HG02970 (cell line): Measurements from ENCODE around the gene NEDD1.
A peak's percentile ranks its signal among the peaks of the same experiment; 100 is the strongest.

Source experiments
- ATAC-seq: cut with Tn5 transposase; IDR thresholded peaks from one replicate; pipeline ENCODE4 v1.9.1; 2021; ENCODE audit warnings: mild to moderate bottlenecking, moderate library complexity, moderate number of reproducible peaks; ENCODE audit not compliant: unreplicated experiment, low FRiP score

Gene NEDD1

DNA sequence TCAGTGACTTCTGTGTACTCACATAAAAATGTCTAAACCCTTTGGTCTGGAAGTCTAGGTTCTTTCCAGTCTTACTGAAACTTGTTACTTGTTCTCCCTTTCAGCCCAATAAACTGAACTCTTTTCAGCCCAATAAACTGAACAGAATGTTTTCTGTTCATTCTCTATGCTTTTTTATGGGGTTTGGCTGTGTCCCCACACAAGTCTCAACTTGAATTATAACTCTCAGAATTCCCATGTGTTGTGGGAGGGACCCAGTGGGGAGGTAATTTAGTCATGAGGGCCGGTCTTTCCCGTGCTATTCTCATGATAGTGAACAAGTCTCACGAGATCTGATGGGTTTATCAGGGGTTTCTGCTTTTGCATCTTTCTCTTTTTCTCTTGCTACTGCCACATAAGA, 15.0 kb upstream of the NEDD1 start:
- ATAC-seq = no peak

- no peak for ATAC-seq
Observed at GRCh38 chr12:96897421-96897820, 9.6 kb upstream of the NEDD1 start.

- ATAC-seq = no peak
Observed at GRCh38 chr12:96901175-96901574, 5.9 kb upstream of the NEDD1 start.

DNA sequence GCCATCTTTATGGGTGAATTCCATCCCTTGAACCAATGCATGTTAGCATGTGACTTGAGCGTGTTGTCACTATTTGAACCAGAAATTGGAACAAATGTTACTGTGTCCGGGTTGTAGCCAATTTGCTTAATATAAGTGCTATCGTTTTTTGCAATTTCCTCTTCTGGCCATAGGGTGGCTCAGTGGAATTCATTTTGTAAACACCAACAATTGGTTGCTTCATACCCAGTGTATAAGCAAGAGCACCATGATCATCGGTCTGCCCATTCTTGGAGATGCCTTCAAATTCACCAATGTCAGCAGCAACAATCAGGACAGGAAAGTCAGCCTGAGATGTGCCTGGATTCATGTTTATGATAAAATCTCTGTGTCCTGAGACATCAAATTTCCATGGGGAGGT, 5.0 kb upstream of the NEDD1 start:
- ATAC-seq = no peak

- no peak for ATAC-seq
Observed at GRCh38 chr12:96906498-96906848, 584 bp upstream of the NEDD1 start.

DNA sequence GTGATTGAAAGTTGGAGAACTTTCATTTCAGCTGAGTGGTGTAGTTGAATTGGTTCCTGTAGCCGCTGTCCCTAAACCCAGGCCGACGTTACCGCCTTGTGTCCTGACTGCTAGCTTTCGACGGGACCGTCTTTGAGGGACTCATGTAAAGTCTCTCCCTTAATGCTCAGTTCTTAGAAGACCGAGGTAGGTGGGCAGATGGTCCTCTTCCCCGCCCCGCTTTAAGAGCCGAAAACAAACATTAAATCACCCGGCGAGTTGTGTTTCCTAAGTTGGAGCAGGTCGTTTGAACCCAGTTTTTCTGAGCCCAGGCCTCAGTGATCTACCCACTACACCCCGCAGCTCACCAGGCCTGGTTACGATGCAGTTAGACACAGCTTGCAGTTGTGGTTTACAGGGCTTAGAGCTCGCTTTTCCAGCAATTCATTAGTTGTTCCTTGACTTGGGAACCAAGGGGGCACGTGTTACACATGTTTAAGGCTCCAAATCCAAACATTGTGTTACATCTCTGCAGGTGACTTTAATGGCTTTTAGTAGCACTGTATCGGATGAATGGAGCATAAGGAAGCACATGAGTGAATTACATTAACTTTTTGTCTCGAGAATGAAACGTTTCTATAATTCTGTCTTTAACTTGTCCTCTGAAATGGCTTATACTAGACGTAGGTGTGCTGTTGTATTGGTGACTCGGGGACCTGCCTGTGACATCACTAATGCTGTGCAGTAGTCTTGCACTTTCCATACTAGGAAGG, 790 bp downstream of the NEDD1 start:
- ATAC-seq = peak; percentile 9

GRCh38 chr12:96908423-96908675, 1.3 kb downstream of the NEDD1 start:
- no peak for ATAC-seq

GRCh38 chr12:96912261-96912660, 5.2 kb downstream of the NEDD1 start:
- ATAC-seq = no peak

GRCh38 chr12:96912943-96913342, 5.9 kb downstream of the NEDD1 start:
- no peak for ATAC-seq

- no peak for ATAC-seq
Observed at GRCh38 chr12:96919510-96920210, 12.6 kb downstream of the NEDD1 start.

- ATAC-seq = no peak
Observed at GRCh38 chr12:96948782-96949181, 41.7 kb downstream of the NEDD1 start.

GRCh38 chr12:96979532-96979931, 72.5 kb downstream of the NEDD1 start:
- ATAC-seq = no peak

GRCh38 chr12:96980991-96981414, 73.9 kb downstream of the NEDD1 start:
- no peak for ATAC-seq

DNA sequence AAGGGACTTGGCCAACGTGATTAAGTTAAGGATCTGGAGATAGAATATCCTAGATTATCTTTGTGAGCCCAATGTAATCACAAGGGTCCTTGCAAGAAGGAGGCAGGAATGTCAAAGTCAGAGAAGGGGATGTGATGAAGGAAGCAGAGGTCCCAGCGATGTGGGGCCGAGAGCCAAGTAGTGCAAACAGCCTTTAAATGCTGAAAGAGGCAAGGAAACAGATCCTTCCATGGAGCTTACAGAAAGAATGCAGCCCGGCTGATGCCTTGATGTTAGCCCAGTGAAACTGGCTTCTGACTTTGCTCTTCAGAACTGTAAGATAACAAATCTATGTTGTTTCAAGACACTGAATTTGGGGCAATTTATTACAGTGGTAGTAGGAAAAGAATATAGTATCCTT, 74.9 kb downstream of the NEDD1 start:
- no peak for ATAC-seq

DNA sequence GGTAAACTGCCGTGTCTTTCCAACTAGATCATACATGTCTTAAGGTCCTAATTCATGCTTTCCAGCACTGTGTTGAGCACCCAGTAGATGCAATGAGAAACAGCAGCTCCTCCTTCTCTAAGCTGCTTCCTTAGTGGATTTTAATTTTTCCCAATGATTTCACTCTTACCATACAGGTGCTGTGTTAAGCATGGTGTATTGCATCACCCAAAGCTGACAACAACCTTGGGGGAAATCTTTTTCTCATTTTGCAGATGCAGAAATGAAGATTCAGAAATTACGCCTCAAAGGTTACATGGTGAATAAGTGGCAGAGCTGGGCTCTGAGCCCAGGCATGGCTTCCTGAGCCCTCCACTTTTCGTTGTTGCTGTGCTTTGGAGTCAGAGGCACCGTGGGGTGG, 75.6 kb downstream of the NEDD1 start:
- ATAC-seq = no peak

DNA sequence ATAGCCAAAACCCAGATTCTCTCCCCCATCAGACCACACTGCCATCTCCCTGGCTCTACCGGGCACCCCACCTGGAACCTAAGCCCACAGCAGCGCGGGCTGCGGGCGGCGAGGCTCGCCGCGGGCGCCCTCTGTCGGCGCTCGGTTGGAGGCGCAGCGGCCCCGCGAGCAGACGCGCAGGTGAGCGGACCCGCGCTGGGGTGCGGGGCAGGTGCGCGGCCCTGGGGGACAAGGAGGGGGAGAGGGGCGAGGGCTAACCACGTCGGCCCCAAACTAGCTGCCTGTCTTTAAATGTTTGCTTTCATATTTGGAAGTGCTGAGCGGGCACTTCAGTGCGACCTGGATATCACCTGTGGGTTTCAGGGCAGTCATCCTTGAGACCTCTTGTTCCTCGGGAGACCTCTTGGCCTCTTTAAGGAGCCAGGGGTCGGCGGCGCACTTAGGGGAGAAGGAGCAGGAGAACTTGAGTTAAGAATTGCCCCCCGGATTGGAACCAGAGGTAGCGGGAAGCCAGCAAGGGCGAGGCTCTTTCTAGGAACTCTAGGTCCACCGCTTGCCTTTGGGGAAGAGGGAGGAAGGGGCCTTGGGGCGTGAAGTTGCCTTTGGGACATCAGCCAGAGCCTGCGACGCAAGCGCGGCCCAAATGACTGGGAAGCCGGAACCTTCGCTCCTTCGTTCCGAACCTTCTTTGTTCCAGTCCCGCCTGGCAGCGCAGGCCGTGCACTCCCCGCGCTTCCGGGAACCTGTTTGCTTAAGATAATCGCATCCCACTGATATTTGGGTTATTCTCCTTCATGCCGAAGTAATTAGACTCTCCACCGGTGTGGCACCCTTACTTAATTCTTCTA, 78.7 kb downstream of the NEDD1 start:
- peak; percentile 73 for ATAC-seq

- no peak for ATAC-seq
Observed at GRCh38 chr12:96986883-96987523, 79.9 kb downstream of the NEDD1 start.

DNA sequence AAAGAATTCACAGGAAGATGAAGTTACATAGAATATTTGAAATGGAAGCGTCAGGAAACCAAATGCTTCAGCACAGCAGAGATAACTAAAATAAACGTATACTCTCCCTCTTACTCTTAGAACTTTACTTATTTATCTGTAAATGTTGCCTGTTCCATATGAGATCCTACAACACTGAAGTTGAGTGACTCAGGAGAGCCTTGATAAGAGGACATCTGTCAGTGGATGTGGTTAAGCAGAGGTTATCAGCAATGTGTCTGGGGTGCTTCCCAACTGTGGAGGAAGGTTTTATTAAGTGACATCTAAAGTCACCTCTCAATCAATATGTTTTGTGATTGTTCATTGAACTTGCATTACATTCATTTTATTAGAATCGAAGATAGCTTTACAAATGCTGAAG, 81.9 kb downstream of the NEDD1 start:
- no peak for ATAC-seq

DNA sequence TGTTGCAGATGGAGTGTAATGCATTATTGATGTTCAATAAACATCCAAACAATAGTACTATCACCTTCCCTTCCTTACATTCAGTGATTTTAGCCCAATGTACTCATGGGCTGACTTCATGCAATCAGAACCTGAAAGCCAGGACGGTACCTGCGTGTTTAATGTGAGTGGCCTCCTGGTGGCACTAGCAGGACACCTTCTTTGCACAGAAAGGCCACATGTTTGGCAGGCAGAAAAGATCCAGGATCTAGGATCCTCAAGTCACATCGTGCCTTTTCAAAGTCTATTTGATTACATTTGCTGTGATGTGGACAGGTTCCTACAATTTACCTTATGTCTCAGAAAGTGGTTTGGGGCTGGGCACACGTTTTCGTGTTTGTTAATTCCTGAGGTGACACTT, 82.9 kb downstream of the NEDD1 start:
- no peak for ATAC-seq

GRCh38 chr12:96994900-96995299, 87.8 kb downstream of the NEDD1 start:
- ATAC-seq = no peak

- no peak for ATAC-seq
Observed at GRCh38 chr12:96995861-96996260, 88.8 kb downstream of the NEDD1 start.
